Mesenchymal stem cell (in vitro differentiated cells and primary cell): ENCODE results near the gene PTPRG. TPM values are rescaled to one million over a fixed set of nuclear protein-coding genes. Genes with fewer than 3 reads are reported as not detected.

Source experiments
- DNase-seq: peaks from one replicate; pipeline ENCODE4 v3.0.0-alpha.2; 2013
- H2AFZ ChIP-seq: one replicate; pipeline ENCODE4 v1.6.1; 2013; ENCODE audit warnings: low read depth, mild to moderate bottlenecking, control low read depth, inconsistent platforms, low read length, moderate library complexity
- H2AK5ac ChIP-seq: 2 replicates; pipeline ENCODE4 v1.6.1; 2013; ENCODE audit warnings: low read length, moderate library complexity, mild to moderate bottlenecking, inconsistent platforms; ENCODE audit not compliant: severe bottlenecking
- H2BK120ac ChIP-seq: one replicate; pipeline ENCODE4 v1.6.1; 2013; ENCODE audit warnings: low read depth, mild to moderate bottlenecking, inconsistent platforms, low read length, moderate library complexity
- H2BK12ac ChIP-seq, 2 experiments: one replicate each; pipeline ENCODE4 v1.6.1; 2013; ENCODE audit warnings: inconsistent platforms in 2 of 2, low read length in 2 of 2, mild to moderate bottlenecking in 2 of 2, moderate library complexity in 2 of 2, control low read depth in 1 of 2
- H2BK15ac ChIP-seq: one replicate; pipeline ENCODE4 v1.6.1; 2013; ENCODE audit warnings: mild to moderate bottlenecking, low read depth, inconsistent platforms; ENCODE audit not compliant: poor library complexity, severe bottlenecking
- H2BK5ac ChIP-seq: 2 replicates; pipeline ENCODE4 v1.6.1; 2013; ENCODE audit warnings: low read depth, mild to moderate bottlenecking, low read length, control low read depth, inconsistent platforms; ENCODE audit not compliant: poor library complexity, severe bottlenecking
- H3K14ac ChIP-seq, 2 experiments: one replicate each; pipeline ENCODE4 v1.6.1; 2013; ENCODE audit warnings: inconsistent platforms in 2 of 2, low read length in 2 of 2, control low read depth in 1 of 2, mild to moderate bottlenecking in 1 of 2, moderate library complexity in 1 of 2
- H3K18ac ChIP-seq, 2 experiments: one replicate each; pipeline ENCODE4 v1.6.1; 2013; ENCODE audit warnings: inconsistent platforms in 2 of 2, low read length in 2 of 2, control low read depth in 1 of 2, low read depth in 1 of 2, mild to moderate bottlenecking in 1 of 2
- H3K23ac ChIP-seq, 2 experiments: one replicate each; pipeline ENCODE4 v1.6.1; 2013; ENCODE audit warnings: inconsistent platforms in 2 of 2, low read length in 2 of 2, mild to moderate bottlenecking in 2 of 2, moderate library complexity in 2 of 2, control low read depth in 1 of 2
- H3K27ac ChIP-seq: 2 replicates; pipeline ENCODE4 v1.5.1; 2013; ENCODE audit warnings: mild to moderate bottlenecking, moderate library complexity, low read length, control low read depth, inconsistent platforms; ENCODE audit not compliant: poor library complexity, severe bottlenecking
- H3K27me3 ChIP-seq, 2 experiments: 2 replicates each; pipeline versions ENCODE4 v1.6.1 to v1.7.0; 2013; ENCODE audit warnings: low read length in 2 of 2, mild to moderate bottlenecking in 2 of 2, moderate library complexity in 2 of 2, control low read depth in 1 of 2, inconsistent platforms in 1 of 2; ENCODE audit not compliant: control insufficient read depth in 1 of 2, insufficient read depth in 1 of 2
- H3K36me3 ChIP-seq, 2 experiments: 2 replicates each; pipeline versions ENCODE4 v1.6.1 to v1.7.0; 2013; ENCODE audit warnings: low read length in 2 of 2, control low read depth in 1 of 2, inconsistent platforms in 1 of 2, low read depth in 1 of 2, mild to moderate bottlenecking in 1 of 2; ENCODE audit not compliant: insufficient read depth in 2 of 2, control insufficient read depth in 1 of 2
- H3K4ac ChIP-seq, 2 experiments: one replicate each; pipeline ENCODE4 v1.6.1; 2013; ENCODE audit warnings: inconsistent platforms in 2 of 2, low read length in 2 of 2, mild to moderate bottlenecking in 2 of 2, moderate library complexity in 2 of 2, control low read depth in 1 of 2, low read depth in 1 of 2
- H3K4me1 ChIP-seq: 2 replicates; pipeline ENCODE4 v1.6.1; 2013; ENCODE audit warnings: low read depth, low read length, control low read depth; ENCODE audit not compliant: control insufficient read depth, insufficient read depth
- H3K4me2 ChIP-seq: 2 replicates; pipeline ENCODE4 v1.6.1; 2013; ENCODE audit warnings: low read length, mild to moderate bottlenecking, inconsistent platforms; ENCODE audit not compliant: poor library complexity, severe bottlenecking
- H3K4me3 ChIP-seq, 2 experiments: 2 replicates each; pipeline versions ENCODE4 v1.5.1 to v1.7.0; 2013; ENCODE audit warnings: low read length in 2 of 2, mild to moderate bottlenecking in 2 of 2, control low read depth in 1 of 2, low read depth in 1 of 2; ENCODE audit not compliant: insufficient read depth in 1 of 2
- H3K79me1 ChIP-seq: replicated peaks from 2 replicates; pipeline ENCODE4 v1.6.1; 2013; ENCODE audit warnings: mild to moderate bottlenecking, control low read depth, low read length, inconsistent platforms; ENCODE audit not compliant: poor library complexity, severe bottlenecking
- H3K9ac ChIP-seq: 2 replicates; pipeline ENCODE4 v1.7.0; 2013; ENCODE audit warnings: mild to moderate bottlenecking, low read length, moderate library complexity
- H3K9me3 ChIP-seq: 2 replicates; pipeline ENCODE4 v1.7.0; 2013; ENCODE audit warnings: mild to moderate bottlenecking, low read length; ENCODE audit not compliant: control insufficient read depth
- H4K8ac ChIP-seq: one replicate; pipeline ENCODE4 v1.6.1; 2013; ENCODE audit warnings: inconsistent platforms, mild to moderate bottlenecking, low read length, moderate library complexity
- H4K91ac ChIP-seq: one replicate; pipeline ENCODE4 v1.6.1; 2013; ENCODE audit warnings: mild to moderate bottlenecking, low read length, inconsistent platforms
- WGBS: methylation state at CpG from one replicate; pipeline ENCODE4 v1.1.7; 2013; ENCODE audit warnings: mixed read lengths; 5-methylcytosine and 5-hydroxymethylcytosine counted together
- polyA plus RNA-seq, 2 experiments: library from polyadenylated mRNA; stranded (reverse); fragments of 200-250 nt; gene quantifications; one replicate each; pipeline ENCODE4 v1.2.3, GENCODE V29; 2013

Gene PTPRG
- polyA plus RNA-seq (2013, experiment 1 of 2): 9.0 TPM
- 8.5 TPM for polyA plus RNA-seq (2013, experiment 2 of 2)

DNA sequence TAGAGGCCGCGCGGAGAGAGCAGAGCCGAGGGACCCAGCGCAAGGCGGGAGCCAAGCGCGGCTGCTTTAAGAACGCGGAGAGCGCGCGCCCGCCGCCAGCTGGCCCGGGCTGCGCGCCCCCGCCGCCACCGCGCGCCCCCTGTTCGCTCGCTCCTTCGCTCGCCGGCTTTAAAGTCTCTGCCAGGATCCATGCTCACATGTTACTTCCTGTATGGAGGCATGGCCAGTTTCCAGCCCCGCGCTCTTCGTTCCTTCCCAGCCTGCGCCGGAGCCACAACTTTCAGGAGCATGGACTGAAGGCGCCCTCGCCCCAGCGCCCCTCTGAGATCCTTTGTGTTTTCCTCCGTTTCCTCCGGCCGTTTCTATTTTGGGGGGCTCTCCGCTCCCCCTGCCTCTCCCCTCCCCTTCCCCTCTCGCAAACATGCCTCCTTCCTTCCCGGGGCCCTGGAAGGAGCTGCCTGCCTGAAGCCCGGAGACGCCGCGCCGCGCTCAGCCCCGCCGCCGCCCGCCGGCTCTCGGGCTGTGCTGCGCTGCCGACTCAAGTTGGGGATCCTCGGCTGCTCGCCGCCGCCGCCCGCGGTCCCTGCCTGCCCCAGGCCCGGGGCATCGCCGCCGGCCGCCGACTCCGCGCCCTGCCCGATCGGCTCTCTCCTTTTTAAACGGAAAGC lies at the start of gene PTPRG:
Gene PTPRG (plus strand): TSS at position 198 of the 668 bp plus-strand sequence. CDS start 717 bp downstream, outside the sequence.
- Histone ChIP-seq H3K14ac (peak within 1 kb of the TSS in 1 of 2 experiments; percentile 91), H2BK12ac (peak within 1 kb of the TSS; percentile 45 to 61), H4K91ac (peak within 1 kb of the TSS; percentile 80), H3K23ac (peak within 1 kb of the TSS in 1 of 2 experiments; percentile 49), H2BK120ac (peak within 1 kb of the TSS; percentile 94), H4K8ac (peak within 1 kb of the TSS; percentile 90), H2BK5ac (peak within 1 kb of the TSS; percentile 100), H3K9ac (peak within 1 kb of the TSS; percentile 99), H3K36me3 (no peaks in the 10 kb centered on the region), H3K27ac (peak within 1 kb of the TSS; percentile 100), H3K4me3 (peak within 1 kb of the TSS; percentile 81 to 96), H2AK5ac (no peak within 1 kb of the TSS), H3K18ac (peak within 1 kb of the TSS; percentile 95 to 100), H3K27me3 (no peaks in the 10 kb centered on the region), H2AFZ (peak within 1 kb of the TSS; percentile 54), H2BK15ac (peak within 1 kb of the TSS; percentile 98), H3K4ac (peak within 1 kb of the TSS; percentile 76 to 91), H3K4me2 (peak within 1 kb of the TSS; percentile 99), H3K79me1 (peaks cover 12% of the 10 kb centered on the region), H3K9me3 (peaks cover 7% of the 10 kb centered on the region), H3K4me1 (peaks cover 12% of the 10 kb centered on the region)
- under 1% methylated on average over 74 of the region's 74 CpGs for WGBS
- DNase-seq: peak; percentile 93

DNA sequence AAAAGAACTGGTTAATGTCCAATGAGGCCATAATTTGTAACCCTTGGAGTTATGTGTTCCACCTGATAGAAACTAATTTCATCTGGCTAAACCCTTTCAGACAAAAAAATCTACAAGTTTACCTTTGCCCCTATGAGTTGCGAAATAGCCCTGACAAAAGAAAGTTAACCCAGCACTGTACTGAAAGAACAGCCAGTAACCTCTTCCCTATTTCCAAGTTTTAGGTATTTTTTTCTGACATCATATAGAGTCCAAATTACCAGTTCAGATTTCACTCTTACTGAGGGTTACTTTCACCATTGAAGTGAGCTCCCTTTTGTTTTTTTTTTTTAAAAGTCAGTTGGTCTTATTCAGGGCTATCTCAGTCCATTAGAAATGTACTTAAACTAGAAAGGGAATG lies 42.8 kb upstream of the PTPRG start:
- Histone ChIP-seq H2BK15ac (no peak overlapping the region), H2AK5ac (no peak overlapping the region), H3K4me2 (no peak overlapping the region), H4K91ac (no peak overlapping the region), H3K27me3 (no peaks in the 10 kb centered on the region), H3K36me3 (no peaks in the 10 kb centered on the region), H3K4me1 (no peaks in the 10 kb centered on the region), H2BK5ac (no peak overlapping the region), H4K8ac (no peak overlapping the region), H3K4me3 (no peak overlapping the region), H3K27ac (no peak overlapping the region), H3K4ac (no peak overlapping the region), H3K9ac (no peak overlapping the region), H2BK120ac (no peak overlapping the region), H2BK12ac (no peak overlapping the region), H2AFZ (no peak overlapping the region), H3K23ac (no peak overlapping the region), H3K18ac (no peak overlapping the region), H3K79me1 (no peaks in the 10 kb centered on the region), H3K14ac (no peak overlapping the region), H3K9me3 (no peaks in the 10 kb centered on the region)
- no peak for DNase-seq
- WGBS: 78% methylated on average over 1 of the region's 1 CpG

DNA sequence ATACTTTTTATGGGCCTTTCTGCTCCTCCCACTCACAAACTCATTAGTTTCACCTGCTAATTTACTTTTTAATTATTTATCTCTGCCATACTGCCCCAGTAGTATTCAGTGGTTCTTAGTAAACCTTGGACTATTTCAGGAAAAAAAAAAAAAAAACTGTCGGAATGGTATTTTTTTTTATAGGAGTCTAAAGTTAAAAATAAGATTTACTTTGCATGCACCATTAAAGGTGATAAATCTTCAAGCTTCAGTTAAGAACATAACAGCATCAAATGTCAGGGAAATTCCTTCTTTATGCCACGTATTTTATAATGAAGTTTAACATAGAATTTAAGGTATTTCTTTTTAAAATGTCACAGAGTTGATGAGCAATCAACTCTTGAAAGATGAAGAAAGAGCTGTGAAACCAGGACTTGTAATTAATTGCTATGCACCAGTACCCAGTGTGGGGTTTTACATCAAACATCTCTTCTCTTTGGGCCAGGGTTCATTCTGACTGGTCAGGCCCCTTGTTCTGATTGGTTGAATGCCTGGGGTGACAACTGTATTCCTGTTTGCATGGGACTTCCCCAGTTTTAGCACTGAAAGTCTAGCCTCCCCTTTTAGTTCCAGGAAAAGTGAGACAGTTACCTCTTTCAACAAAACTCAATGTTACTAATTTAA lies 40.3 kb upstream of the PTPRG start:
- Histone ChIP-seq H3K9me3 (no peaks in the 10 kb centered on the region), H3K4me1 (no peaks in the 10 kb centered on the region), H3K79me1 (no peaks in the 10 kb centered on the region), H2BK12ac (no peak overlapping the region), H3K14ac (no peak overlapping the region), H4K8ac (no peak overlapping the region), H3K27ac (no peak overlapping the region), H2AFZ (no peak overlapping the region), H3K4me3 (no peak overlapping the region), H3K27me3 (no peaks in the 10 kb centered on the region), H3K36me3 (no peaks in the 10 kb centered on the region), H3K4ac (no peak overlapping the region), H2BK5ac (no peak overlapping the region), H2BK120ac (no peak overlapping the region), H2BK15ac (no peak overlapping the region), H3K18ac (no peak overlapping the region), H4K91ac (no peak overlapping the region), H3K4me2 (no peak overlapping the region), H2AK5ac (no peak overlapping the region), H3K23ac (no peak overlapping the region), H3K9ac (no peak overlapping the region)
- no CpG with 5 or more reads among the region's 2 CpGs for WGBS
- no peak for DNase-seq

DNA sequence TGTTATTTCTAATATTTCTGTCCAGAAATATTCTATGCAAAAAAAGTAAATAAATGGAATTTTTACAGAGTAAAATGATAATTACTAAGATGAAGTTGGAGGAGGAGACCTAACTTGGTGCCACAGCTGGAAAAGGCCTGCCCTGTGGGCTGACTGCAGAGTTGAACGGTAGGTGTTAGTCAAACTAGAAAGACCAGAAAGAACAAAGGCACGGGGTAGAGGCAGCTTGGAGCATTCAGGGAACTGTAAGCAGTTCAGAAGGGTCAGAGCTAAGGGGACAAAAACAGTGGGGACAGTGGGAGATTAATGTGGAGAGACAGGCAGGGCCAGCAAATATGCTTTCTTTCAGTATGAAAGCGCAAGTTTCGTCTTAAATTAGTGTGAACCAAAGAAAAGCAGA lies 39.3 kb upstream of the PTPRG start:
- Histone ChIP-seq H4K8ac (no peak overlapping the region), H3K23ac (no peak overlapping the region), H2BK120ac (no peak overlapping the region), H3K9me3 (no peaks in the 10 kb centered on the region), H3K4me1 (no peaks in the 10 kb centered on the region), H2AFZ (peak overlapping the region; percentile 77), H2BK15ac (no peak overlapping the region), H3K79me1 (no peaks in the 10 kb centered on the region), H3K4ac (no peak overlapping the region), H2BK5ac (no peak overlapping the region), H3K27ac (no peak overlapping the region), H3K4me2 (no peak overlapping the region), H3K9ac (no peak overlapping the region), H4K91ac (no peak overlapping the region), H3K27me3 (no peaks in the 10 kb centered on the region), H3K18ac (no peak overlapping the region), H2AK5ac (no peak overlapping the region), H3K36me3 (no peaks in the 10 kb centered on the region), H2BK12ac (no peak overlapping the region), H3K14ac (no peak overlapping the region), H3K4me3 (no peak overlapping the region)
- no peak for DNase-seq
- 32% methylated on average over 2 of the region's 4 CpGs for WGBS
